ENCODE results near the gene CHST3.

CHST3 gene

DNA sequence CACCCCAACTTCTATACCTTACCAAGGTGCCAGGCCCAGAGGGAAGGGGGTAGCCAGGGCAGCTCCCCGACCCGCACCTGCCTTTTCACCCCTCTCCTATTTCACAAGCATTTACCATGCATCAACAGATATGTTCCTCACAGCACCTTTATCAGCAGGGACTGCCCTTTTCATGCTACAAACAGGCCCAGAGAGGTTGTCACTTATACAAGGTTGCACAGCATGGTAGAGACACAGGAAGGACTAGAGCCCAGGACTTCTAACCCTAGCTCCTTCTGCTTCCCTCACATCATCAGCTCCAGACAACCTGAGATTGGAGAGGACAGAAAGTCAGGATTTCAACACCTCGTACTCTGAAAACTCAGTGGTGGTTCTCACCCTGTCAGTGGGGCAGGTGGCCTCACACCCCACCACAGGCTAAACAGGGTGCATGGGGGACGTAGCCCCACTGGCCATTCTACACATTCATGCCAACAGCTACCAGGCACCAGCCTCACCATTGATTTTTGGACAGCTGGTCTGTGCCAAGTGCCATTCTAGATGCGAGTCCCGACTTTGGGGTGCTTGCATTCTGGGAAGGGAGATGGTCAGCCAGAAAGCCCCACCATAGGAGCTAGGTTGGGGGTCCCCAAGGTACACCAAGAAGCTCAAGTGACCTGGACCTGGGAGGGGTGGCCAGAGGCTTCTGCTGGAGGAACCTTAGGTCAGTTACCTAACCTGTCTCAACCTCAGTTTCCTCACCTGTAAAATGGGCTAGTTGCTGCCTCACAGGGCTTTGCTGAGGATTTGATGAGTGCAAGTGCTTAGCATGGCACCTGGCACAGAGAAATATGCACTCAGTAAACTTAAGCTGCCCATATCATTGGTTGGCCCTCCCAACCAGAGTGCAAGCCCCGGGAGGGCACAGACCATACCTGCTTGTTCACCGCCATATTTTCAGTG, 38.4 kb downstream of the CHST3 start:
- Histone ChIP-seq H3K4me1 (ENCODE audit: control insufficient read depth, insufficient read depth, low read length) (no peaks in the 10 kb centered on the region), H3K36me3 (ENCODE audit: control insufficient read depth, insufficient read depth, low read length) (peaks cover 3% of the 10 kb centered on the region), H3K9me3 (ENCODE audit: control insufficient read depth, insufficient read depth, low read length) (no peaks in the 10 kb centered on the region), H3K4me3 (ENCODE audit: low read depth, low read length) (no peak overlapping the region), H3K9ac (ENCODE audit: low read depth, low read length) (no peak overlapping the region), H3K27me3 (ENCODE audit: control insufficient read depth, insufficient read depth, low read length) (no peaks in the 10 kb centered on the region)

GRCh38 chr10:72006026-72006425, 41.8 kb downstream of the CHST3 start:
- Histone ChIP-seq H3K36me3 (ENCODE audit: control insufficient read depth, insufficient read depth, low read length) (peaks cover 5% of the 10 kb centered on the region), H3K4me1 (ENCODE audit: control insufficient read depth, insufficient read depth, low read length) (no peaks in the 10 kb centered on the region), H3K9me3 (ENCODE audit: control insufficient read depth, insufficient read depth, low read length) (no peaks in the 10 kb centered on the region), H3K9ac (ENCODE audit: low read depth, low read length) (no peak overlapping the region), H3K27me3 (ENCODE audit: control insufficient read depth, insufficient read depth, low read length) (no peaks in the 10 kb centered on the region), H3K4me3 (ENCODE audit: low read depth, low read length) (no peak overlapping the region)

DNA sequence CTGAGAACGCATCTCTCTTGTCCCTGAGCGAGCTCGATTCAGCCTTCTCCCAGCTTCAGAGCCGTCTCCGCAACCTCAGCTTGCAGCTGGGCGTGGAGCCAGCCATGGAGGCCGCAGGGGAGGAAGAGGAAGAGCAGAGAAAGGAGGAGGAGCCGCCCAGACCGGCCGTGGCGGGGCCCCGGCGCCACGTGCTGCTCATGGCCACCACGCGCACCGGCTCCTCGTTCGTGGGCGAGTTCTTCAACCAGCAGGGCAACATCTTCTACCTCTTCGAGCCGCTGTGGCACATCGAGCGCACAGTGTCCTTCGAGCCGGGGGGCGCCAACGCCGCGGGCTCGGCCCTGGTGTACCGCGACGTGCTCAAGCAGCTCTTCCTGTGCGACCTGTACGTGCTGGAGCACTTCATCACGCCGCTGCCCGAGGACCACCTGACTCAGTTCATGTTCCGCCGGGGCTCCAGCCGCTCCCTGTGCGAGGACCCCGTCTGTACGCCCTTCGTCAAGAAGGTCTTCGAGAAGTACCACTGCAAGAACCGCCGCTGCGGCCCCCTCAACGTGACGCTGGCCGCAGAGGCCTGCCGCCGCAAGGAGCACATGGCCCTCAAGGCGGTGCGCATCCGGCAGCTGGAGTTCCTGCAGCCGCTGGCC, 43.2 kb downstream of the CHST3 start:
- H3K36me3 ChIP-seq (ENCODE audit: control insufficient read depth, insufficient read depth, low read length), result peaks cover 5% of the 10 kb centered on the region
- H3K4me1 ChIP-seq (ENCODE audit: control insufficient read depth, insufficient read depth, low read length), result no peaks in the 10 kb centered on the region
- no peaks in the 10 kb centered on the region for H3K27me3 ChIP-seq (ENCODE audit: control insufficient read depth, insufficient read depth, low read length)
- no peak overlapping the region for H3K9ac ChIP-seq (ENCODE audit: low read depth, low read length)
- no peak overlapping the region for H3K4me3 ChIP-seq (ENCODE audit: low read depth, low read length)
- no peaks in the 10 kb centered on the region for H3K9me3 ChIP-seq (ENCODE audit: control insufficient read depth, insufficient read depth, low read length)

DNA sequence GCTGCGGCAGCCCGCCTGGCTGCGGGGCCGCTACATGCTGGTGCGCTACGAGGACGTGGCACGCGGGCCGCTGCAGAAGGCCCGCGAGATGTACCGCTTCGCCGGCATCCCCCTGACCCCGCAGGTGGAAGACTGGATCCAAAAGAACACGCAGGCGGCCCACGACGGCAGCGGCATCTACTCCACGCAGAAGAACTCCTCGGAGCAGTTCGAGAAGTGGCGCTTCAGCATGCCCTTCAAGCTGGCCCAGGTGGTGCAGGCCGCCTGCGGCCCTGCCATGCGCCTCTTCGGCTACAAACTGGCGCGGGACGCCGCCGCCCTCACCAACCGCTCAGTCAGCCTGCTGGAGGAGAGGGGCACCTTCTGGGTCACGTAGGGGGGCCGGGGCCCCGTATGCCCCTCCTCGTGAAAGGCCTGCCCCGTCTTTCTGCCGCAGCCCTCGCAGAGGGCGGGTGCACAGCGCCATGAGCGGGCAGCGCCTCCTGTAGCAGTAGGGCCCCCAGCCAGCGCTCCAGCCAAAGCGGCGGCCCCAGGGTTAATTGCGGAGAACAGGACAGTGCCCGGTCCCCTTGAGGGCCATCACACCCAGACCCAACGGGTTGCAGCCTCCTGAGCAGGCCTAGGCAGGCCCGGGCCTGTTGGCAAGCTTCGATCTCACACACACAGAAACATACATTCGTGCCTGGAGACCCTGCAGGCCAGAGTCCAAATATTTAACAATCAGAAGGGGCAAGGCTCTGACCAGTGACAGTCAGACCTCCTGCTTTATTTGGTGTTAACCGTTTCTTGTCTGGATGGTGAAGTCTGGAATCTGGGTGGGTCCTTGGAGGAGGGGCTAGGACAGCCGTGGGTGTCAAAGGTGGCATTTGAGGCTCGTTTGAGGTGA, 44.1 kb downstream of the CHST3 start:
- no peak overlapping the region for H3K9ac ChIP-seq (ENCODE audit: low read depth, low read length)
- no peaks in the 10 kb centered on the region for H3K27me3 ChIP-seq (ENCODE audit: control insufficient read depth, insufficient read depth, low read length)
- peaks cover 5% of the 10 kb centered on the region for H3K36me3 ChIP-seq (ENCODE audit: control insufficient read depth, insufficient read depth, low read length)
- H3K4me1 ChIP-seq (ENCODE audit: control insufficient read depth, insufficient read depth, low read length), result no peaks in the 10 kb centered on the region
- no peaks in the 10 kb centered on the region for H3K9me3 ChIP-seq (ENCODE audit: control insufficient read depth, insufficient read depth, low read length)
- H3K4me3 ChIP-seq (ENCODE audit: low read depth, low read length), result no peak overlapping the region

DNA sequence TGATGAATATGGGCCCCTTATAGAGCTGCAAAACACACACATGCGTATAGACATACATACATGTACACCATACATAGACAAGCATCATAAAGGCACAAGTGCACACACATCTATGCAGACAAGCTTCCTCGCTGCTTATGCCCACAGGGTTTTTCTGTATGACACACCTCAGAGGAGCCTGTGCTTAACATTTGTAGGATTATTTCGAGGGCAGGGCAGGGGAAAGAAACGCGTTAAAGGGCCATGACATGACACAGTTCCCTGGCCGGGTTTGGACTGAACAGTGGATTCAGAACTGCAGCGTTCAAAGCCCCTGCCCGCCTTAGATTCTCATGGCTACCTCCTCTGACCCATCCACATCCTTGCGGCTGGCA, 44.8 kb downstream of the CHST3 start:
- Histone ChIP-seq H3K4me3 (ENCODE audit: low read depth, low read length) (no peak overlapping the region), H3K27me3 (ENCODE audit: control insufficient read depth, insufficient read depth, low read length) (no peaks in the 10 kb centered on the region), H3K9ac (ENCODE audit: low read depth, low read length) (peak overlapping the region; percentile 24), H3K9me3 (ENCODE audit: control insufficient read depth, insufficient read depth, low read length) (no peaks in the 10 kb centered on the region), H3K4me1 (ENCODE audit: control insufficient read depth, insufficient read depth, low read length) (no peaks in the 10 kb centered on the region), H3K36me3 (ENCODE audit: control insufficient read depth, insufficient read depth, low read length) (peaks cover 5% of the 10 kb centered on the region)

DNA sequence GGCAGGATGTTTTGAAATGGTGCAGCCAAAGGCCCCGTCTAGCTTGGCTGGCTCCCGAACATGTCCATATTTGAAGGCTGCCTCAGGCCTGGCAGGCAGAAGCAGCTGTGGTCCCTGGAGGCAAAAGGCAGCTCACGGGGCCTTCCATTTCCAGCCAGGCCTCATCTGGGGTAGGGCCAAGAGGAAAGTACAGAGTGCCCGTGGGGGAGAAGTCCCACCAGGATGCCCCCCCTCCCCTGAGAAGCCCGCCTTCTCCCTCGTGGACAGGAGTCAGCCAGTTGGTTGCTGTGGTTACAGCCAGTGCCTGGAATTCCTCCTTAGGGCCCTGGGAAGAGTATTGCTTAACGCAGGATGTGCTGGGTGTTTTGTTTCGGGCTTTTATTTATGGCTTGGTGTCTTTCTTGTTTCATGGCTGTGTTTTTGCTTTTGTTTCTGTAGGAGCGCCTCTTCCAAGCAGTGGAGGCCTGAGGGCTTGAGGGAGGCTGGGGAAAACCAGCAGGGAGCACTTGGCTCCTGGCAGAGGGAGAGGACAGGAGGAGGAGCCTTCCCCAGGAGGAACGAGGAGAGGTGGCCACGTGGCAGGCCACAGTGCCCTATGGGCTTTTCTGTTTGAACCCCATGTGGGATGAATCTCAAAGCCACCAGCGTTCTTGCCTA, 45.4 kb downstream of the CHST3 start:
- H3K4me1 ChIP-seq (ENCODE audit: control insufficient read depth, insufficient read depth, low read length), result no peaks in the 10 kb centered on the region
- H3K9ac ChIP-seq (ENCODE audit: low read depth, low read length), result peak overlapping the region; percentile 24

GRCh38 chr10:72010234-72010973, 46.2 kb downstream of the CHST3 start:
- no peaks in the 10 kb centered on the region for H3K4me1 ChIP-seq (ENCODE audit: control insufficient read depth, insufficient read depth, low read length)
- peaks cover 5% of the 10 kb centered on the region for H3K36me3 ChIP-seq (ENCODE audit: control insufficient read depth, insufficient read depth, low read length)
- H3K9ac ChIP-seq (ENCODE audit: low read depth, low read length), result no peak overlapping the region
- no peaks in the 10 kb centered on the region for H3K27me3 ChIP-seq (ENCODE audit: control insufficient read depth, insufficient read depth, low read length)
- no peak overlapping the region for H3K4me3 ChIP-seq (ENCODE audit: low read depth, low read length)
- H3K9me3 ChIP-seq (ENCODE audit: control insufficient read depth, insufficient read depth, low read length), result no peaks in the 10 kb centered on the region

More for the DNA sequence above, 45.4 kb downstream of the CHST3 start:
- no peak overlapping the region for H3K4me3 ChIP-seq (ENCODE audit: low read depth, low read length)
- H3K27me3 ChIP-seq (ENCODE audit: control insufficient read depth, insufficient read depth, low read length), result no peaks in the 10 kb centered on the region
- peaks cover 5% of the 10 kb centered on the region for H3K36me3 ChIP-seq (ENCODE audit: control insufficient read depth, insufficient read depth, low read length)
- H3K9me3 ChIP-seq (ENCODE audit: control insufficient read depth, insufficient read depth, low read length), result no peaks in the 10 kb centered on the region

- no peak overlapping the region for H3K4me3 ChIP-seq (ENCODE audit: low read depth, low read length)
- H3K9ac ChIP-seq (ENCODE audit: low read depth, low read length), result no peak overlapping the region
- H3K36me3 ChIP-seq (ENCODE audit: control insufficient read depth, insufficient read depth, low read length), result peaks cover 5% of the 10 kb centered on the region
- H3K9me3 ChIP-seq (ENCODE audit: control insufficient read depth, insufficient read depth, low read length), result no peaks in the 10 kb centered on the region
- H3K4me1 ChIP-seq (ENCODE audit: control insufficient read depth, insufficient read depth, low read length), result no peaks in the 10 kb centered on the region
- no peaks in the 10 kb centered on the region for H3K27me3 ChIP-seq (ENCODE audit: control insufficient read depth, insufficient read depth, low read length)
Measured at GRCh38 chr10:72011016-72011415, 46.8 kb downstream of the CHST3 start.

DNA sequence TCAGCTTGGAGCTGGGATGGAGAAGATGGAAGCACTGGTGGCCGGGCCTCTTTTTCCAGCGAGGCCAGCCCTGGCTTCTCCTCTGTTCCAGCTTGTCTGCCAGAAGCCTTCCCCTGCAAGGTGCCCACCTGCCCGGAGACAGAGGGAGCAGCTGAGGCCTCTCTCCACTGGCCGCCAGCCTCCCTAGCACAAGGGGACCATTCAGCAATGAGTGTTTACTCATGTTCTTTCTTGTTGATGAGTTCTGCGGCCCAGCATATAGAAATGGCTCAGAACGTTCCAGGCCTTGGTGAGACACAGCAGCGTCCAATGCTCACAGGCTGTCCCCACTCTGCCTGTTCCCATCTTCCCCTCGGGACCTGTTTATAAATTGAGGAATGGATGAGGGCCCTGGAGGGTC, 47.3 kb downstream of the CHST3 start:
- no peaks in the 10 kb centered on the region for H3K9me3 ChIP-seq (ENCODE audit: control insufficient read depth, insufficient read depth, low read length)
- no peaks in the 10 kb centered on the region for H3K4me1 ChIP-seq (ENCODE audit: control insufficient read depth, insufficient read depth, low read length)
- peaks cover 5% of the 10 kb centered on the region for H3K36me3 ChIP-seq (ENCODE audit: control insufficient read depth, insufficient read depth, low read length)
- H3K9ac ChIP-seq (ENCODE audit: low read depth, low read length), result no peak overlapping the region
- no peaks in the 10 kb centered on the region for H3K27me3 ChIP-seq (ENCODE audit: control insufficient read depth, insufficient read depth, low read length)
- H3K4me3 ChIP-seq (ENCODE audit: low read depth, low read length), result no peak overlapping the region

DNA sequence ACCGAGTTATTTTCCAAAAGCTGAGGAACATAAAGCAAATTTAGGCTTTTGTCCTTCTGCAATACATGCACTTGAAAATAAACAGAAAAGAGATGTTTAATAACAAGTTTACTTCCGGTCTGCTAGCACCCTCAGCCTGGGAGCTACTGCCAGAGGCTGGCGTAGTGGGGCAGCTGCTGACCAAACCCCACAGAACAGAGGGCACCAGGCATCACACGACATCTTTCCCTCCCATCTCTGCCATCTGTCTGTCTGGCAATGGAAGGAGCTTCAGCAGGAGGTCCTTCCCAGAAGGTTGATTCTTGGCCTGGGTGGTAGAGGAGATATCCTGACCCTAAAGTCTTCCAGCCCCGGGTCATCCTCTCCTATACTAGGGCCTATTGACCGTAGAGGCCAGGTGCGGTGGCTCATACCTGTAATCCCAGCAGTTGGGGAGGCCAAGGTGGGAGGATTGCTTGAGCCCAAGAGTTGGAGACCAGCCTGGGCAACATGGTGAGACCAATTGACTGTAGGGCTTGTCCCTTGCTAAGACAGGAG, 47.8 kb downstream of the CHST3 start:
- no peaks in the 10 kb centered on the region for H3K4me1 ChIP-seq (ENCODE audit: control insufficient read depth, insufficient read depth, low read length)
- H3K9me3 ChIP-seq (ENCODE audit: control insufficient read depth, insufficient read depth, low read length), result no peaks in the 10 kb centered on the region
- H3K36me3 ChIP-seq (ENCODE audit: control insufficient read depth, insufficient read depth, low read length), result peaks cover 5% of the 10 kb centered on the region
- H3K9ac ChIP-seq (ENCODE audit: low read depth, low read length), result no peak overlapping the region
- no peak overlapping the region for H3K4me3 ChIP-seq (ENCODE audit: low read depth, low read length)
- H3K27me3 ChIP-seq (ENCODE audit: control insufficient read depth, insufficient read depth, low read length), result no peaks in the 10 kb centered on the region

Measured in iPS-15b (cell line).